Astrocyte of the hippocampus (primary cell): ENCODE measurements around the gene RASA3.
"Not testable (repeated sequence)": the region's sequence is repeated elsewhere in the genome, so short reads cannot be mapped to it uniquely, and the experiment has no call there.

ENCODE experiments used
- DNase-seq: peaks from one replicate; pipeline ENCODE4 v3.0.0; 2011; ENCODE audit warnings: low read depth, low spot score

RASA3 gene

DNA sequence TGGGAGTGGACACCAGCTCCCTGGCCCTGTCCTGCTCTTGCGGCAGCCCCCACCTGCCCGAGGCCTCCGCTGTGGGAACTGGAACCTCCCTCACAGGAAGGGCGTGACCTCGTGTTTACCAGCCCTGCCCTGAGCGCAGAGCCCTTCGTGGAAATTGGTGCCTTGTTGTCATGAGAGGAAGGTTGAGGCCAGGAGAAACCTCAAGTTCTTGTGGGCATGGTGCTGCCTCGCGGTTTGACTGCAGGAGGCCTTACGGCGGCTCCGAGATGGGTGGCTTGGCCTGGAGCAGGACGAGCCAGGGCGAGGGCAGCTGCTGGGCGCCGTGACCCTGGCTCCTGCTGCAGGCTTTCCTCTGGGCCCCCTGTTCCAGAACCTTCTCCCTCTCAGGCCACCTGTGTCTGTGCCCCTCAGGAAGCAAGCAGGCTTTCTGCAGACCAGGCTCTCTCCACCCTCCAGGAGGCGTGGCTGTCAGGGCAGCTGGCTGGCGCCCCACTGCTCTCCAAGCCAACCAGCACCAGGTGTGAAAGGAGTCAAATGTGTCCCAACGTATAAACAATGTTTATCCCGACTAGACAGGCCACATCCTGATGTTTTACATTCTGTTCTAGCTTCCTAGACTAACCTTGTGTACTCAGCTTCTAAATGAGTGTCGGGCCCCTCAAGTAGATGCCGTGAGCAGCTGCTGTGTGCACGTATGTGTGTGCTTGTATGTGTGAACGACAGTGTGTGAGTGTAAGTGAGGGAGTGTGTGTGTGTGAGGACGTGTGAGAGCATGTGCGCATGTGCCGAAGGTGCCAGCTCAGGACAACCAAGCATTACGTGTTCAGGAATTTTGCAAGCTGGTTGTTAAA lies 10.4 kb upstream of the RASA3 start:
- no peak for DNase-seq

DNA sequence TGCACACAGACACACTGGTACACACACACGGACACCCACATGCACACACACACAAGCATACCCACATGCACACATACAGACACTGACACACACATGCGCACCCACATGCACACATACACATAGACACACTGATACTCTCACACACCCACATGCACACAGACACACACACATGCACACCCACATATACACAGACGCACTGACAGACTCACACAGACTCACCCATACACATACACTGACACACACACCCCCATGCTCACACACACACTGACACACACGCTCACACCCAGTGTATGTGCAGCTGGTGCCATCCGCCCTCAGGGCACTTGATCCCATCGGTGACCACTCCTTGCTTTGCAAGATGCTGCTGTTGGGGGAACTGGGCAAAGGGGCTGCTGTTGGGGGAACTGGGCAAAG lies 9.7 kb upstream of the RASA3 start:
- DNase-seq: no peak

DNA sequence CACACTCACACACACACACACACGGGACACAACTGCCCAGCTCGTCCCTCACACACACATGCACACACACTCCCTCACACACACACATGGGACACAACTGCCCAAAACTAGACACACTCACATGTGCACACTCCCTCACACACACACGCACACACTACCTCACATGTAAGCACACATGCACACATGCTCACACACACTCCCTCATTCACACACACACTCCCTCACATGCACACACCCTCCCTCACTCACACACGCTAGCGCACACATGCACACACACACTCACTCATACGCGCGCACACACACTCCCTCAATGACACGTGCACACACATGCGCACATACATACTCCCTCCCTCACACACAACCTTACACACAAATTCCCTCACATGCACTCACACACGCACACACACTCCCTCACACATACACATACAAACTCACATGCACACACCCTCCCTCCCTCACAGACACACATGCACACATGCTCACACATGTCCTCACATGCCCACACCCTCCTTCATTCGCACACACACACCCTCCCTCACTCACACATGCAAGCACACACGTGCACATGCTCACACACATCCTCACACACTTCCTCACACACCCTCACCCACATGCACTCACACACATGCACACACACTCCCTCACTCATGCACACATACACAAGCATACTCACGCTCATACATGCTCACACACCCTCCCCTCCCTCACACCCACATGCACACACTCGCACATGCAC lies 9.0 kb upstream of the RASA3 start:
- DNase-seq: no peak

DNA sequence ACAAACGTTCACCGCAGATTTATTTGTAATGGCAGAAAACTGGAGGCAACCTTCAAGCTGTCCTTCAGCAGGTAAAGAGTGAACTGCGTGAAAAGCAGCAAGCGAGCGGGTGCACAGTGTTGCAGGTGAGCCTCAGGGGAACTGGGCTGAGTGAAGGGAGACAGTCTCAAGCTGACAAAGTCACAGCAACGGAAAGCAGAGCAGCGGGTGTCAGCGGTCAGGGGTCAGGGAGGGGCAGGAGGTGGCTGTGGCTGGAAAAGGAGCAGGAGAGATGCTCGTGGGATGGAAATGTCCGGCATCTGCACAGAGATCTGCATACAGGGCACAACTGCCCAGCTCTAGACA lies 8.5 kb upstream of the RASA3 start:
- DNase-seq: no peak

DNA sequence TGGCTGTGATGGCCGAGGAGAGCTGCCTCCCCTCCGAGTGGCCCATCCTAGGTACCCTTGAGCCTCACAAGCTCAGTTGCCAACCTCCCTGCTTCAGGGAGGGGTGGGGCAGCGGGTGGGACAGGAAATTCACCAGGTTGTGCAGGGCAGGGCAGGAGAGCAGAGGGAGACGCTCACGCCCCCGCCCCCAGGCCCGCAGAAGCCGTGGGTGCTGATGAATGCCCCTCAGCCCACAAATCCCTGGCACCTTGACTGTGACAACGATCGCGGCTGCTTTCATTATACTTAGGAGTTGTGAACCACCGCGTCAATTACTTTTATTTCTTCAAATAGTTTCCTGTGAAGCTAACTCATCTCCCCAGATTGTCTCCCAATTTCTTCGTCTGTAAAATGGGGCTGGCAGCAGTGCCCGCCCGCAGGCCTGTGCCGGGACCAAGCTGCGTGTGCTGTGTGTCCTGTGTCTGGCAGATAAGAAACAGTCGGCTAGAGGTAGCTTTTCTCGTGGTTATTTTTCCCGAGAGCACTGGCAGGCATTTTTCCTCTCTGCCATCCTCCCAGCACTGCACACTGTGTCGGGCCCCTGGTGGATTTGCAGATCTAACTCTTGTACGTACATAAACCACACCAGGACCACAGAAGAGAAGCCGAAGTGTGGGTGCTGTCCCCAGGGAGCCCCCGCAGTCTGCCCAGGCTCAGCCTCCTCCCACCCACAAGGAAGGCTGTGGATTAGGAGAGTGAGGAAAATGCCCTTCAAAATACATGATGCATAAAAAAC lies 7.9 kb upstream of the RASA3 start:
- no peak for DNase-seq

DNA sequence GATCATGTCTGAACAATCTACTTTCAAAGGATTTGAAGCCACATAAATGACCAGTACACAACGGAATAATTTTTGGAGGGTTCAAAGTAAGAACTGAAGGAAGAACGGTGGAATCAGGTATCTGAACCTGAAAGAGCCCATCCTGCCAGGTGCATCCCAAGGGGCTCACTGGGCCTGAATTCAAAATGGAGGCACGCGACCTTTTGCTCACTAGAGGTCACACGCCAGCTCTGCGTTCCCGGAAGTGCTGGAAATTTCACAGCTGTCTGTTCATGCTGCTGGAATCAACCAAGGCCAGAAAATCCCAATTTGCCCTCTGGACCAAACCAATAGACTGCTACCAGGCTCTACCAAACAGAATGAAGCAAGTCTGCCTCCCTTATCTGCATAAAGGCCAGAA lies 4.2 kb upstream of the RASA3 start:
- DNase-seq: no peak

DNA sequence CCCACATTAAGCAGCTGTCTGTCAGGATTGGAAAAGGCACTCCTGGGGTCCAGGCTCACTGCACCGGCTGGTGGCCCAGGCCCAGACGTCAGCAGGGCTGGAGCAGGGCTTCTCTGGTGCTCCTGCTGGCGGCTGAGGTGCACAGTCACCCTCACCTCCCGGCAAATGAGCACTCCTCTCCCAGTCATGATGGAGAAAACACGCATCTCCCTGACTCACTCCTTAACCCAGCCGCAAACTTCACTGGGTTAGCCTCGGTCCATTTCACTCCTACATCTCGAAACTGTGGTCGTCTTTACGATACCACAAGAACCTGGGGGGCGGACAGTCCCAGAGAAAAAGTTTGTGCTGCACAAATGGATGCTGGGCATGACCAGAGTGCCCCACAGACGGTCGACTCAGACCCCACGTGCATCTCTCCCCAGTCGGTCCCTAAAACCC lies 3.3 kb upstream of the RASA3 start:
- no peak for DNase-seq

DNA sequence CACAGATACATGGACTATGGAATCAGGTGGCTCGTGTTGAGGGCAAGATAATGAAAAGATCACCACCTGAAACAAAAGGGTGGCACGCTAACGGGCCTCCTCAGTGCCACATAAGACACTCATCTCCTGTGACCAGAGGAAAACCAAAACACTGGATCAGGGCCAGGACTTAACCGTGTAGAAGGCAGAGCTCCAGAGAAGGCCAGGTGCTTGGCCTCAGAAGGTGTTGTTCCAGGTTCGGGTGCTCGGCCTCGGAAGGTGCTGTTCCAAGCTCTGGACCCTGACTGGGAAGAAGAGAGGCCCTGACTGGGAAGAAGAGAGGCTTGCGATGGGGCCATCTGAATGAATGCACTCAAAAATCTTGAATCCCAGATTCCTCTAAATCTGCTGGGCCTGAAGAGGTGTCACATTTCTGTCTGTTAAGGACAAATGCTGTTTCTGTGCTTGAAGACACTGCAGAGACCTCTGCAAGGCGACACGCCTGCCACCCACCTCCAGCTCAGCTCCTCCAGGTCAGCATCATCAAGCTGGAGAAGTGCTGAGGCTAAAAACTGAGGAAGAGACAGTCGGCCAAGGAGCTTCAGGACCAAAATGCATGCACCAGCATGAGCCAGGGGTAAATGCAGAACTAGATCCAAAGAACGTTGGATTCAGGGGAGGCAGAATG lies 2.7 kb upstream of the RASA3 start:
- DNase-seq: no peak

DNA sequence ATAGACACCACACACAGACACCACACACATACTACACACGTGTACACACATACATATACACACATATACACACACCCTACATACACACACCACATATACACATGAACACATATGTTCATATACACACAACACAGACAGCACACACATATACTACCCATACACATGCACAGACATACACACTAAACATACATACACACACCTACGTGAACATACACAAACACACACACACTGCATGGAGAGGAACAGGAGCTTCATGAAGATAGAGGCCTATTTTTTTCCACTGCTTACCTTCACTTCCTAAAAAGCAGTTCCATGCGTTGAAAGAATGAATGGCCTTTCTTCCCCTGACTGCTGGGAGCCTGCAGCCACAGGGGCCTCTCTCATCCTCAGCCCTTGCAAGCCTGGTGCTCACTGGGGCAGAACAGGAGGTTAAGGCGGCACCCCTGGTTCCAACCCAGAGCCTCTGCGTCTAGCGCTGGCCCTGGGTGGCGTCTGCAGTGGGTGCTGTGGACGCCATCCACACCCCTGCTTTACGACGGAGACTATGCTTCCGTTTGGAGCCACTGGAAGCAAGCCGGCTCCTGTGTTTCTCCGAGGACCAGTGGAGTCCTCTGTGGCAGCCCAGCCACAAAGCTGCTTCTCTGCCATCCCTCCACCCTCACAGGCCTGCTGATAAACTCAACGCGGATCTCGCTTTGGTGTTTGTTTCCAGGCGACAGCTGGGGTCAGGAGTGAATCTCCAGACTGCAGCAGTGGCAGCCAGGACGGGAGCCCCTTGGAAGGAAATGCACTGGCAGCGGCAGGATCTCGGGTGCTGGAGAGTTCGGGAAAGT lies 1.9 kb upstream of the RASA3 start:
- DNase-seq: no peak

DNA sequence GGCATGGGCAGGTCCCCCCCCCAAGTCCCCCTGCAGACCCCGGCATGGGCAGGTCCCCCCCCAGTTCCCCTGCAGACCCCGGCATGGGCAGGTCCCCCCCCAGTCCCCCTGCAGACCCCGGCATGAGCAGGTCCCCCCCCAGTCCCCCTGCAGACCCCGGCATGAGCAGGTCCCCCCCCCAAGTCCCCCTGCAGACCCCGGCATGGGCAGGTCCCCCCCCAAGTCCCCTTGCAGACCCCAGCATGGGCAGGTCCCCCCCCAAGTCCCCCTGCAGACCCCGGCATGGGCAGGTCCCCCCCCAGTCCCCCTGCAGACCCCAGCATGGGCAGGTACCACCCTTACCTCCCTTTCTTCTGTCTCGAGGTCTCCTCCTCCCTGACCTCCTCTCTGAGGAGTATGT lies 1.1 kb upstream of the RASA3 start:
- not testable (repeated sequence) for DNase-seq

DNA sequence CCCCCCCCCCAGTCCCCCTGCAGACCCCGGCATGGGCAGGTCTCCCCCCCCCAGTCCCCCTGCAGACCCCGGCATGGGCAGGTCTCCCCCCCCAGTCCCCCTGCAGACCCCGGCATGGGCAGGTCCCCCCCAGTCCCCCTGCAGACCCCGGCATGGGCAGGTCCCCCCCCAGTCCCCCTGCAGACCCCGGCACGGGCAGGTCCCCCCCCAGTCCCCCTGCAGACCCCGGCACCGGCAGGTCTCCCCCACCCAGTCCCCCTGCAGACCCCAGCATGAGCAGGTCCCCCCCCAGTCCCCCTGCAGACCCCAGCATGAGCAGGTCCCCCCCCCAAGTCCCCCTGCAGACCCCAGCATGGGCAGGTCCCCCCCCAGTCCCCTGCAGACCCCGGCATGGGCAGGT lies 703 bp upstream of the RASA3 start:
- DNase-seq: not testable (repeated sequence)

DNA sequence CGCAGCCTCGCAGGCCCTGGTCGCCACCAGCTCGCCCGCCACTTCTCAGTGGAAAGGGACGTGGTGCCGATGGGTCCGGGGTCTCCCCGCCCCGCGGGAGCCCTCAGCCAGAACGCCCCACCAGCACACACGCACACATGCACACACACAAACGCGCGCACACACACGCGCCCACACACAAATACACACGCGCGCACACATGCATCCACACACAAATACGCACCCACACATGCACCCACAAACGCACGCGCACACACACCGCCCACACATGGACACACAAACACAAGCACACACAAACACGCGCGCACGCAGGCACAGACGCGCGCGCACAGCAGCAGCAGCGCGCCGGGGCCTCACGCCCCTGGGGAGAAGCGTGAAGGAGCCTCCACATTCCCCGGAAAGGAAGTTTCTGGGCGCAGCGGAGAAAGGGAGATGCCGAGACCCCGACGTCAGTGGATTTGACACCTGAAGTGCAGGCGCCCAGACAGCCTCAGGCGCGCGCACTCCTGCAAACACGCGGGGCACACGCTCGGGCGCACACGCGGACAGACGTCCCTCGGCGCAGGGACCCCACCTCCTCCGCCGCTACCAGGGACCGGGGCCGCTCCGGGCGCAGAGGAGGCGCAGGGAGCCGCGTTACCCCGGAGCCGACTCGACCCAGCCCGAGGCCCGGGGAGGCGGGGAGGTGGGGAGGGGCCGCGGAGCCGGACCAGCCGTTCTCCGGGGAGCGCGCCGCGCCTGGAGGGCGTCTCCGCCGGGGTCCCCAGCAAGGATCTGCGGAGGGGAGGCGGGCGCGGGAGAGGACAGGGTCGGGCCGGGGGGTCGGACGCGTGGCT lies 622 bp downstream of the RASA3 start:
- peak; percentile 65 for DNase-seq

DNA sequence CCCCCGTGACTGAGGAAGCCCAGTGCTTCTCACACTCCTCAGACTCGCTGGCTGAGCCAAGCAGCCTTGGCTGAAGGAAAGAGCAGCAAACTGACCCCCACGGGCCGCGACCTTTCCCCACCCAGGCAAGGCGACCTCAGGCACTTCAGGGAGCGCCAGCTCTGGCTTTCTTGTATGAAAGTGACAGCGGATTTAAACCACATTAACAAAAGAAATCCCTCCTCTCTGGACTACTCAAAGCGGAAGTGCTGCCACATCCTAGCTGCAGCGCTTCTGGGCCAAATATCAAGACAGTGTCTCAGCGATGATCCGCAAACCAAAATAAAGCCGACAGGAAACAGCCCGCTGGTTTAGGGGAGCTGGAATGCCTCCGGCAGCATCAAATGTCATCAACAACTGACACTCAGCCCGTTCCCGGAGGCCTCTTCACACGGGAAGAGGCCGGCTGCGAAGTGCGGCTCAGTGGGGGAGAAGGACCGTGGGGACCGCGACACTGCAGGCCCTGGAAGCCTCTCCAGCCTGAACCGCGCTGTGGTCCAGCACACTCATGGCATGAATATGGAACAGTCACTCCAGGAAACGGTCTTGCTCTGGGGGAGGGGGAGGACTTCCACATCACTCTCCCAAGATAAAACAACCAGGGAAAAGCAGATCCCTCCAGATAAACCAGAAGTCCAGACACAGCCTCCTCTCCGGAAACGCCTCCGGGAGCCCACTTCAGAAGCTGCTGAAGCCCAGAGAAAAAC lies 1.4 kb downstream of the RASA3 start:
- peak; percentile 89 for DNase-seq

DNA sequence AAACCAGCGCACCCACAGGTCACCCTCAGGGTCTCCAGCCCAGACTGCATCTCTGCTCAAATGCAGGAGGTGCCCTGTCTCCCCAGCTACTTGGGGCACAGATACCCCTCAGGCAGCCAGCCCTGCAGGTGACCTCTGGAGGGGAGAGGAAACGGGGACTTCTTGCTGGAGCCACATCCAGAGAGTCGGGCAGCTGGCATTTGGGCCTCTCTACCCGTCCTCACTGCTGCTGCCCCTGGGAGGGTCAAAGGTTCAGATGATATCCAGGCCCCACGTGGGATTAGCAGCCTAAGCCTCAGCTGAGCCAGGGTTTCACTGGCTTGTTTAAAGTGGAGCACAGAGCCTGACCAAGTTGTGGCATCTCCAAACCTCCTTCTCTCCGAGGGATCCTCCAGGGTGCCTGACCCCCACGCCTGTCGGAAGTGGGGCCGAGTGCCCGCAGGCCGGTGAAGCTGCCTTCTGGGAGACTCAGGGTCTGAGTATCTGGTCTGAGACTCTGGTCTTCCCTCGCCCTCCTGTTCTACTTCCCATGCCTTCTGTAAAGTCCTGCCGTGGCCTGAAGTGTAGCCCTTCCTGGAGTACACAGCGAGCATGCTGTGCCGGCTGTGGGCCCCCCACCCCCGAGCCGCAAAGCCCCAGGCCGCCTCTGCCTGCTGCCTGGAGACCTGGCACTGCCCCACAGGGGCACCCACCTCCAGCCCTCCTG lies 2.1 kb downstream of the RASA3 start:
- DNase-seq: no peak

DNA sequence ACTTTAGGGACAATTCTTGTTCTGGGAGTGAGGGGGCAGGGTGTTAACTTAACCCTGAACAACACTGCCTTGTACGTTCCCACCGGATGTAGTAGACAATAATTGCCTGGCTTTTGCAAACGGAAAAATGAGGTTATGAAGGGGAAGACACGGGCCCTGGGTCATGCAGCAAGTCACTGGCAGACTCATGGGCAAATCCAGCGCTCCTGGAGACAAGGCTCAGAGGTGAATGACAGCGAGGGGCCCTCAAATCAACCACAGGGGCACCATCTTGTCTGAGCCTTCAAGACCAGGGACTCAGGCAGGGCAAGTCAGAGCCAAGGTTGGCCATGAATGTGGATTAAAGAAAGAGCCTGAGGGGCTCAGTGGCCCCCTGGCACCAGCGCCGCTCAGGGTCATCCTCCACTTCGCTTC lies 2.8 kb downstream of the RASA3 start:
- DNase-seq: no peak

DNA sequence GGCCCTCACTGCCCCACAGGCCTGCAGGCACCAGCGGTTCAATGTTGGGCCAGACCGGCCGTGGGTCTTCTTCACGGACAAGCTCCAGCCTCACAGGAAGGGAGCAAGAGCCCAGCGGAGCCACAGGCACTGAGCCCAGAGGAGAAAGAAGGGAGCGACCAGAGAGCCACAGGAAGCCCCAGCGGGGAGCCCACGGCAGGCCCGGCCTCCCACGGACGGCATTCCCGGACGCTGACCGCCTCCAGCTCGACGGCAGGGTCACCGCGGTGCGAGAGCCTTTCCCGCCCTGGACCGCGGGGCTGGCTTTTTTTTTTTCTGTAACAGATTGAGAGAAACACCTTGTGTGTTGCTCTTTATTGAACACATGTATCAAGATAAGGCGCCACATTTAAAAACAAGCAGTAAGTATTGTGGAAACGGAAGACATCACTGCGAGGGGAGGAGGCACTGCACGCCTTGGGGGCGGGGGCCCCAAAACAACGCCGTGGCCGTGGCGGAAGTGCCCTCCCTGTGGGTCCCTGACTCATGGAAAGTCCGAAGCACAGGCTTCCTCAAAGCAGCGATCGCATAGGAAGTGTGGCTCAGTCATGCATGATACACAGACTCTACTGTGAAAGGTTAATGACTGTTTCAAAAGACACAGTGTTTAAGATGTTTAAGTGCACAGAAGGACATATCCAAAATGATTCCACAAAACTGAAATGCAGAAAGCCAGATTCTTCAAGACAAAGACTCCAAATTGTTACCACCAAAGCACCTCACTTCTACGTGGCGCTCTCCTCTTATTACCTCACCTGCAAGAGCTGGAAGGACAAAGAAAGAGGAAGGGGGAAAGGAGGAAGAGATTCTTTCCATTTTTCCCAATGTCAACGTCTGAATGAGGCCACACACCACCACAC lies 3.5 kb downstream of the RASA3 start:
- peak; percentile 90 for DNase-seq

DNA sequence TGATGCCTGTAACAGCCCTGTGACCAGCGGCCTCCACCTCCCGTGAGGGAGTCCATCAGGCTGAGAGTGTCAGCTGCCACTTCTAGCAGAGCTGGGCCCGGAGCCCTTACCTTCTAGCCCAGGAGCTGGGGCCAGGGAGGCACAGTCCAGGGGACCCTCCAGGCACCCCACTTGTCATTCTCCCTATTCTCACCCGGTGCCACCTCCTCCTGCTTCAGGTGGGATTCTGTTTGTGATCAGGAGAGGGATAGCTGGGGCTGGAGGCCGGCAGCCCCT lies 4.1 kb downstream of the RASA3 start:
- no peak for DNase-seq
